HepG2 (cell line): ENCODE measurements around the gene FHL5. TPM values are rescaled to one million over a fixed set of nuclear protein-coding genes. Genes with fewer than 3 reads are reported as not detected.

Experiments
- FOXP1 ChIP-seq, 2 experiments: fragments of 450-650 bp in 1 of 2; IDR thresholded peaks; 2 replicates each; pipeline ENCODE4 v1.6.1; 2017 to 2018; ENCODE audit warnings: antibody characterized with exemption in 1 of 2
- KDM1A ChIP-seq: IDR thresholded peaks from 2 replicates; pipeline ENCODE4 v1.6.1; 2016; ENCODE audit warnings: missing compliant biosample characterization
- KDM5B ChIP-seq: sonication (generic); formaldehyde crosslinking; IDR thresholded peaks from 2 replicates; pipeline ENCODE4 v1.4.0; 2020; ENCODE audit warnings: missing genetic modification reagents, mild to moderate bottlenecking, borderline replicate concordance
- MYNN ChIP-seq: sonication (generic); formaldehyde crosslinking; IDR thresholded peaks from 2 replicates; pipeline ENCODE4 v1.4.0; 2020; ENCODE audit warnings: mild to moderate bottlenecking, low read depth, missing genetic modification reagents
- NFE2L2 ChIP-seq: fragments of 150-350 bp; IDR thresholded peaks from 2 replicates; pipeline ENCODE4 v1.6.1; 2014; ENCODE audit warnings: low read length
- NR3C1 ChIP-seq: sonication (generic); formaldehyde crosslinking; IDR thresholded peaks from 2 replicates; pipeline ENCODE4 v1.4.0; 2020; ENCODE audit warnings: missing genetic modification reagents
- PHB2 ChIP-seq: fragments of 450-650 bp; IDR thresholded peaks from 2 replicates; pipeline ENCODE4 v1.6.1; 2018; ENCODE audit not compliant: partially characterized antibody
- SP2 ChIP-seq: sonication (generic); formaldehyde crosslinking; IDR thresholded peaks from 2 replicates; pipeline ENCODE4 v1.5.1; 2020; ENCODE audit warnings: mild to moderate bottlenecking, missing genetic modification reagents
- SRSF9 ChIP-seq: fragments of 200-400 bp; formaldehyde crosslinking; IDR thresholded peaks from 2 replicates; pipeline ENCODE4 v1.6.1; 2018; ENCODE audit warnings: borderline replicate concordance, mild to moderate bottlenecking, low read depth, low read length; ENCODE audit not compliant: insufficient read depth, poor library complexity, severe bottlenecking
- TOE1 ChIP-seq: sonication (generic); formaldehyde crosslinking; IDR thresholded peaks from 2 replicates; pipeline ENCODE4 v1.4.0; 2020; ENCODE audit warnings: mild to moderate bottlenecking, missing genetic modification reagents
- TSC22D2 ChIP-seq: sonication (generic); formaldehyde crosslinking; IDR thresholded peaks from 2 replicates; pipeline ENCODE4 v1.5.1; 2020; ENCODE audit warnings: missing genetic modification reagents, mild to moderate bottlenecking, borderline replicate concordance
- ZC3H13 ChIP-seq: sonication (generic); formaldehyde crosslinking; IDR thresholded peaks from 2 replicates; pipeline ENCODE4 v1.8.1; 2023; ENCODE audit warnings: mild to moderate bottlenecking, missing genetic modification reagents, moderate library complexity
- ZNF24 ChIP-seq: fragments of 450-650 bp; IDR thresholded peaks from 2 replicates; pipeline ENCODE4 v1.6.1; 2017; ENCODE audit warnings: antibody characterized with exemption, mild to moderate bottlenecking
- polyA plus RNA-seq, 8 experiments: library from polyadenylated mRNA; depleted of rRNA in 3 of 8; stranded (reverse) in 7 of 8; unstranded in 1 of 8; fragments of >200 nt; fragmentation: Illumina TruSeq in 4 of 8; extraction: Trizol in 4 of 8; gene quantifications; 2 replicates each; pipeline versions ENCODE4 v1.2.1 to v1.2.3, GENCODE V29; 2011 to 2016; ENCODE audit warnings: low read depth in 4 of 8, missing spikeins in 1 of 8, mixed read lengths in 1 of 8; ENCODE audit not compliant: insufficient read depth in 1 of 8
- total RNA-seq, 5 experiments: library from RNA; depleted of rRNA; stranded (reverse); fragments of >200 nt; fragmentation: Illumina TruSeq; extraction: Trizol; gene quantifications; 2 replicates each; pipeline ENCODE4 v1.2.3, GENCODE V29; 2016; ENCODE audit warnings: low read depth in 1 of 5
- TF ChIP-seq, protein P1 (sequence below): sonication (generic); formaldehyde crosslinking; IDR thresholded peaks from 2 replicates; pipeline ENCODE4 v1.5.0; 2020; ENCODE audit warnings: mild to moderate bottlenecking, missing genetic modification reagents
- TF ChIP-seq, protein P2 (sequence below): IDR thresholded peaks from 2 replicates; pipeline ENCODE4 v1.6.1; 2016
- TF ChIP-seq, protein P3 (sequence below): sonication (generic); formaldehyde crosslinking; IDR thresholded peaks from 2 replicates; pipeline ENCODE4 v1.8.1; 2022; ENCODE audit warnings: low read depth, mild to moderate bottlenecking, missing genetic modification reagents
- TF ChIP-seq, protein P4 (sequence below): sonication (generic); formaldehyde crosslinking; IDR thresholded peaks from 2 replicates; pipeline ENCODE4 v1.4.0; 2020; ENCODE audit warnings: missing genetic modification reagents
- TF ChIP-seq, protein P5 (sequence below): sonication (generic); formaldehyde crosslinking; IDR thresholded peaks from 2 replicates; pipeline ENCODE4 v1.4.0; 2020; ENCODE audit warnings: mild to moderate bottlenecking, missing genetic modification reagents
- TF ChIP-seq, protein P6 (sequence below): sonication (generic); formaldehyde crosslinking; IDR thresholded peaks from 2 replicates; pipeline ENCODE4 v1.4.0; 2020; ENCODE audit warnings: missing genetic modification reagents

The FHL5 gene
- total and polyA plus RNA-seq, 2 of the 13 experiments (the other 11 are each of a cell fraction or from before 2014, with no cell fraction given), result not detected

DNA sequence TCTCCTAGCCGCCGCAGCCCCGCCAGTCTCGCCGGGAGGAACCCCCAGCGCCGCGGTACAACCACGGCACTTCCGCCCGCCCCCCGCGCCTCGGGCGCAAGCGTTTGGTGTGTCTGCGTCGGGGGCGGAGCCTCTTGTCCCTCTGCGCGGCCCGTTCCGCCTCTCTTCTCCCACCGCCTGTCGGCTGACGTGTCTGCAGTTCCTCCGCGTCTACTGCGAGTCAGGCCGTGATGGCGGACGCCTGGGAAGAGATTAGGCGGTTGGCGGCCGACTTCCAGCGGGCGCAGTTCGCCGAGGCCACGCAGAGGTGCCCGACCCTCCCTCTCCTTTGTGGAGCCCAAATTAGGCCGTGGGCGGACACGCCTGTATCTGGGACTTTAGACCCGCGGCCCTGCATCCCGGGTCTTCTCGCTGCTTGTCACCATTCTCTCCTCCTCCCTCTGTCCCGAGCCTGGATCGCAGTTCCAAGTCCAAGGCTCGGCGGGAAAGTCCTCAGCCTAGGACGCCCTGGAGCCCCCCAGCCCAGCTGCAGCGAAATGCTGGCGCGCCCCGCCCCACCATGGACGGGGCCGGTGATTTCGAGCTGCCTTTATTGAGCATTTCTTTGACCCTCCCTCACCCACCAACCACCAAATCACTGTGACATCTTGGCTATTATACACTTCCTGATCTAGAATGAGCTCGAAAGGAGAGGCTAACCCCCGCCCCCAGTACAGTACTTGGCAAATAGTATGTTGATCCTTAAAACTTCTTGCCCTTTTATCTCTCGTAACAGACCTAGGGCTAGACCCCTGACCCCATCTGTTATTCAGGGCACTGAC, 41.1 kb upstream of the FHL5 start, which contains the start of gene UFL1 (continued):
- TF ChIP-seq, protein P1, sequence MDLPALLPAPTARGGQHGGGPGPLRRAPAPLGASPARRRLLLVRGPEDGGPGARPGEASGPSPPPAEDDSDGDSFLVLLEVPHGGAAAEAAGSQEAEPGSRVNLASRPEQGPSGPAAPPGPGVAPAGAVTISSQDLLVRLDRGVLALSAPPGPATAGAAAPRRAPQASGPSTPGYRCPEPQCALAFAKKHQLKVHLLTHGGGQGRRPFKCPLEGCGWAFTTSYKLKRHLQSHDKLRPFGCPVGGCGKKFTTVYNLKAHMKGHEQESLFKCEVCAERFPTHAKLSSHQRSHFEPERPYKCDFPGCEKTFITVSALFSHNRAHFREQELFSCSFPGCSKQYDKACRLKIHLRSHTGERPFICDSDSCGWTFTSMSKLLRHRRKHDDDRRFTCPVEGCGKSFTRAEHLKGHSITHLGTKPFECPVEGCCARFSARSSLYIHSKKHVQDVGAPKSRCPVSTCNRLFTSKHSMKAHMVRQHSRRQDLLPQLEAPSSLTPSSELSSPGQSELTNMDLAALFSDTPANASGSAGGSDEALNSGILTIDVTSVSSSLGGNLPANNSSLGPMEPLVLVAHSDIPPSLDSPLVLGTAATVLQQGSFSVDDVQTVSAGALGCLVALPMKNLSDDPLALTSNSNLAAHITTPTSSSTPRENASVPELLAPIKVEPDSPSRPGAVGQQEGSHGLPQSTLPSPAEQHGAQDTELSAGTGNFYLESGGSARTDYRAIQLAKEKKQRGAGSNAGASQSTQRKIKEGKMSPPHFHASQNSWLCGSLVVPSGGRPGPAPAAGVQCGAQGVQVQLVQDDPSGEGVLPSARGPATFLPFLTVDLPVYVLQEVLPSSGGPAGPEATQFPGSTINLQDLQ, result peak; percentile 57; the same call in 1 of the 2 replicates
- TF ChIP-seq SRSF9 (no peak), ZC3H13 (CRISPR knock-in tag) (no peak), NFE2L2 (no peak), ZNF24 (no peak), KDM1A (CRISPR knock-in tag) (no peak), TOE1 (no peak), KDM5B (CRISPR knock-in tag) (peak; percentile 89; the same call in 1 of the 2 replicates), TSC22D2 (CRISPR knock-in tag) (no peak; the same call in 1 of the 2 replicates), FOXP1 (IDR thresholded peaks at IDR 0.05) (no peak), FOXP1 (CRISPR knock-in tag; IDR thresholded peaks at IDR 0.05) (no peak), SP2 (CRISPR knock-in tag) (no peak; the same call in 1 of the 2 replicates), MYNN (no peak), PHB2 (no peak), NR3C1 (no peak)
- TF ChIP-seq, protein P2, sequence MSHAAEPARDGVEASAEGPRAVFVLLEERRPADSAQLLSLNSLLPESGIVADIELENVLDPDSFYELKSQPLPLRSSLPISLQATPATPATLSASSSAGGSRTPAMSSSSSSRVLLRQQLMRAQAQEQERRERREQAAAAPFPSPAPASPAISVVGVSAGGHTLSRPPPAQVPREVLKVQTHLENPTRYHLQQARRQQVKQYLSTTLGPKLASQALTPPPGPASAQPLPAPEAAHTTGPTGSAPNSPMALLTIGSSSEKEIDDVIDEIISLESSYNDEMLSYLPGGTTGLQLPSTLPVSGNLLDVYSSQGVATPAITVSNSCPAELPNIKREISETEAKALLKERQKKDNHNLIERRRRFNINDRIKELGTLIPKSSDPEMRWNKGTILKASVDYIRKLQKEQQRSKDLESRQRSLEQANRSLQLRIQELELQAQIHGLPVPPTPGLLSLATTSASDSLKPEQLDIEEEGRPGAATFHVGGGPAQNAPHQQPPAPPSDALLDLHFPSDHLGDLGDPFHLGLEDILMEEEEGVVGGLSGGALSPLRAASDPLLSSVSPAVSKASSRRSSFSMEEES (CRISPR knock-in tag), result peak; percentile 47; the same call in 1 of the 2 replicates
- TF ChIP-seq, protein P3, sequence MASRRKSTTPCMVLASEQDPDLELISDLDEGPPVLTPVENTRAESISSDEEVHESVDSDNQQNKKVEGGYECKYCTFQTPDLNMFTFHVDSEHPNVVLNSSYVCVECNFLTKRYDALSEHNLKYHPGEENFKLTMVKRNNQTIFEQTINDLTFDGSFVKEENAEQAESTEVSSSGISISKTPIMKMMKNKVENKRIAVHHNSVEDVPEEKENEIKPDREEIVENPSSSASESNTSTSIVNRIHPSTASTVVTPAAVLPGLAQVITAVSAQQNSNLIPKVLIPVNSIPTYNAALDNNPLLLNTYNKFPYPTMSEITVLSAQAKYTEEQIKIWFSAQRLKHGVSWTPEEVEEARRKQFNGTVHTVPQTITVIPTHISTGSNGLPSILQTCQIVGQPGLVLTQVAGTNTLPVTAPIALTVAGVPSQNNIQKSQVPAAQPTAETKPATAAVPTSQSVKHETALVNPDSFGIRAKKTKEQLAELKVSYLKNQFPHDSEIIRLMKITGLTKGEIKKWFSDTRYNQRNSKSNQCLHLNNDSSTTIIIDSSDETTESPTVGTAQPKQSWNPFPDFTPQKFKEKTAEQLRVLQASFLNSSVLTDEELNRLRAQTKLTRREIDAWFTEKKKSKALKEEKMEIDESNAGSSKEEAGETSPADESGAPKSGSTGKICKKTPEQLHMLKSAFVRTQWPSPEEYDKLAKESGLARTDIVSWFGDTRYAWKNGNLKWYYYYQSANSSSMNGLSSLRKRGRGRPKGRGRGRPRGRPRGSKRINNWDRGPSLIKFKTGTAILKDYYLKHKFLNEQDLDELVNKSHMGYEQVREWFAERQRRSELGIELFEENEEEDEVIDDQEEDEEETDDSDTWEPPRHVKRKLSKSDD, result peak; percentile 90
- TF ChIP-seq, protein P4, sequence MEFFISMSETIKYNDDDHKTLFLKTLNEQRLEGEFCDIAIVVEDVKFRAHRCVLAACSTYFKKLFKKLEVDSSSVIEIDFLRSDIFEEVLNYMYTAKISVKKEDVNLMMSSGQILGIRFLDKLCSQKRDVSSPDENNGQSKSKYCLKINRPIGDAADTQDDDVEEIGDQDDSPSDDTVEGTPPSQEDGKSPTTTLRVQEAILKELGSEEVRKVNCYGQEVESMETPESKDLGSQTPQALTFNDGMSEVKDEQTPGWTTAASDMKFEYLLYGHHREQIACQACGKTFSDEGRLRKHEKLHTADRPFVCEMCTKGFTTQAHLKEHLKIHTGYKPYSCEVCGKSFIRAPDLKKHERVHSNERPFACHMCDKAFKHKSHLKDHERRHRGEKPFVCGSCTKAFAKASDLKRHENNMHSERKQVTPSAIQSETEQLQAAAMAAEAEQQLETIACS (CRISPR knock-in tag), result no peak
- TF ChIP-seq, protein P5, sequence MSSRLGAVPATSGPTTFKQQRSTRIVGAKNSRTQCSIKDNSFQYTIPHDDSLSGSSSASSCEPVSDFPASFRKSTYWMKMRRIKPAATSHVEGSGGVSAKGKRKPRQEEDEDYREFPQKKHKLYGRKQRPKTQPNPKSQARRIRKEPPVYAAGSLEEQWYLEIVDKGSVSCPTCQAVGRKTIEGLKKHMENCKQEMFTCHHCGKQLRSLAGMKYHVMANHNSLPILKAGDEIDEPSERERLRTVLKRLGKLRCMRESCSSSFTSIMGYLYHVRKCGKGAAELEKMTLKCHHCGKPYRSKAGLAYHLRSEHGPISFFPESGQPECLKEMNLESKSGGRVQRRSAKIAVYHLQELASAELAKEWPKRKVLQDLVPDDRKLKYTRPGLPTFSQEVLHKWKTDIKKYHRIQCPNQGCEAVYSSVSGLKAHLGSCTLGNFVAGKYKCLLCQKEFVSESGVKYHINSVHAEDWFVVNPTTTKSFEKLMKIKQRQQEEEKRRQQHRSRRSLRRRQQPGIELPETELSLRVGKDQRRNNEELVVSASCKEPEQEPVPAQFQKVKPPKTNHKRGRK (CRISPR knock-in tag), result no peak
- TF ChIP-seq, protein P6, sequence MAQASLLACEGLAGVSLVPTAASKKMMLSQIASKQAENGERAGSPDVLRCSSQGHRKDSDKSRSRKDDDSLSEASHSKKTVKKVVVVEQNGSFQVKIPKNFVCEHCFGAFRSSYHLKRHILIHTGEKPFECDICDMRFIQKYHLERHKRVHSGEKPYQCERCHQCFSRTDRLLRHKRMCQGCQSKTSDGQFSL (CRISPR knock-in tag), result no peak
